AG09309 (cell line): ENCODE results near the gene FAM8A1.

Source experiments
- DNase-seq: peaks from one replicate; pipeline ENCODE4 v3.0.0-alpha.2; 2010; ENCODE audit warnings: low read depth
- H3K4me3 ChIP-seq: 2 replicates; pipeline ENCODE4 v1.5.1; 2011; ENCODE audit warnings: mild to moderate bottlenecking, low read depth, low read length, moderate library complexity; ENCODE audit not compliant: control insufficient read depth
- CTCF ChIP-seq: IDR thresholded peaks from 2 replicates; pipeline ENCODE4 v1.5.1; 2011; ENCODE audit warnings: mild to moderate bottlenecking, low read depth, low read length, inconsistent platforms; ENCODE audit not compliant: insufficient read depth, control insufficient read depth; ENCODE audit errors: missing control alignments

The FAM8A1 gene

GRCh38 chr6:17588011-17588410, 12.1 kb upstream of the FAM8A1 start:
- TF ChIP-seq CTCF = no peak
- no peak overlapping the region for H3K4me3 ChIP-seq

GRCh38 chr6:17589406-17590096, 10.6 kb upstream of the FAM8A1 start:
- peak; percentile 60 for DNase-seq
- no peak overlapping the region for H3K4me3 ChIP-seq
- no peak for TF ChIP-seq CTCF

More at GRCh38 chr6:17588011-17588410, 12.1 kb upstream of the FAM8A1 start:
- DNase-seq = no peak

GRCh38 chr6:17591287-17591686, 8.8 kb upstream of the FAM8A1 start:
- TF ChIP-seq CTCF = no peak

GRCh38 chr6:17593246-17593645, 6.9 kb upstream of the FAM8A1 start:
- TF ChIP-seq CTCF = no peak
- H3K4me3 ChIP-seq = no peak overlapping the region
- no peak for DNase-seq

More at GRCh38 chr6:17591287-17591686, 8.8 kb upstream of the FAM8A1 start:
- no peak for DNase-seq
- H3K4me3 ChIP-seq = no peak overlapping the region

- TF ChIP-seq CTCF = no peak
- no peak overlapping the region for H3K4me3 ChIP-seq
- DNase-seq = no peak
Observed at GRCh38 chr6:17596085-17596484, 4.0 kb upstream of the FAM8A1 start.

GRCh38 chr6:17600527-17601385, 654 bp downstream of the FAM8A1 start:
- no peak for TF ChIP-seq CTCF
- peak overlapping the region; percentile 83 for H3K4me3 ChIP-seq
- no peak for DNase-seq
